PC-9 (cell line): ENCODE data around the gene RHOJ. TPM values are rescaled to one million over a fixed set of nuclear protein-coding genes. Genes with fewer than 3 reads are reported as not detected.

ENCODE experiments used
- BruUV-seq: library from RNA; stranded (reverse); fragments of 400-500 nt; replicated peaks from 2 replicates; lab custom pipeline; 2021; lab: Mats Ljungman, UMichigan
- CTCF ChIA-PET: fragments of 300-600 bp; sonication (Branson Sonifier 250); formaldehyde crosslinking; loops from one replicate; lab custom pipeline; 2022; ENCODE audit warnings: antibody characterized with exemption; lab: Charles Lee
- POLR2A ChIA-PET: fragments of 300-600 bp; sonication (Branson Sonifier 250); formaldehyde crosslinking; loops from one replicate; lab custom pipeline; 2022; ENCODE audit warnings: antibody characterized with exemption; ENCODE audit not compliant: unreplicated experiment; lab: Charles Lee
- DNase-seq, 2 experiments: peaks; one replicate each; pipeline versions ENCODE4 v3.0.0 to v3.0.0-alpha.2; 2015 to 2022; ENCODE audit warnings: mixed read lengths in 1 of 2
- H2AFZ ChIP-seq: fragments of 200-600 bp; sonication (generic); 2 replicates; pipeline ENCODE4 v1.8.1; 2017; ENCODE audit warnings: antibody characterized with exemption
- H3F3A ChIP-seq: fragments of 200-600 bp; sonication (generic); 2 replicates; pipeline ENCODE4 v1.8.1; 2017; ENCODE audit warnings: antibody characterized with exemption, mild to moderate bottlenecking, low read depth; ENCODE audit not compliant: insufficient read depth
- H3K27ac ChIP-seq: fragments of 200-600 bp; sonication (generic); 2 replicates; pipeline ENCODE4 v1.6.1; 2016; ENCODE audit warnings: mixed run types
- H3K27me3 ChIP-seq: fragments of 200-600 bp; sonication (generic); 2 replicates; pipeline ENCODE4 v1.6.1; 2016; ENCODE audit warnings: low read depth, mixed run types; ENCODE audit not compliant: insufficient read depth
- H3K36me3 ChIP-seq: fragments of 200-600 bp; sonication (generic); 2 replicates; pipeline ENCODE4 v1.6.1; 2016; ENCODE audit warnings: low read depth, mixed run types
- H3K4me1 ChIP-seq: fragments of 200-600 bp; sonication (generic); replicated peaks from 2 replicates; pipeline ENCODE4 v1.6.1; 2016; ENCODE audit warnings: mixed run types; ENCODE audit not compliant: insufficient read depth
- H3K4me2 ChIP-seq: fragments of 200-600 bp; sonication (generic); 2 replicates; pipeline ENCODE4 v1.6.1; 2017; ENCODE audit warnings: mixed run types
- H3K4me3 ChIP-seq: fragments of 200-600 bp; sonication (generic); 2 replicates; pipeline ENCODE4 v1.6.1; 2016; ENCODE audit warnings: mixed run types
- H3K79me2 ChIP-seq: fragments of 200-600 bp; sonication (generic); 2 replicates; pipeline ENCODE4 v1.6.1; 2017; ENCODE audit warnings: low read depth, mixed run types
- H3K9me2 ChIP-seq: fragments of 200-600 bp; sonication (generic); 2 replicates; pipeline ENCODE4 v1.8.1; 2017; ENCODE audit warnings: mild to moderate bottlenecking; ENCODE audit not compliant: insufficient read depth
- H3K9me3 ChIP-seq: fragments of 200-600 bp; sonication (generic); 2 replicates; pipeline ENCODE4 v1.8.1; 2016; ENCODE audit warnings: low read depth; ENCODE audit not compliant: insufficient read depth
- H4K20me1 ChIP-seq: fragments of 200-600 bp; sonication (generic); 2 replicates; pipeline ENCODE4 v1.8.1; 2017; ENCODE audit not compliant: insufficient read depth
- EZH2 ChIP-seq: fragments of 200-600 bp; sonication (generic); IDR thresholded peaks from 2 replicates; pipeline ENCODE4 v1.8.0; 2017; ENCODE audit warnings: antibody characterized with exemption, low read depth
- intact Hi-C: fragments of 100-400 bp; cut with micrococcal nuclease; formaldehyde crosslinking; loops from one replicate; pipeline ENCODE4 v1.10.0; 2022; ENCODE audit not compliant: unreplicated experiment
- total RNA-seq: library from RNA; stranded (reverse); gene quantifications from 2 replicates; pipeline ENCODE4 v1.2.3, GENCODE V29; 2021
- TF ChIP-seq, protein P1 (sequence below): fragments of 200-600 bp; sonication (generic); conservative IDR thresholded peaks from 2 replicates; pipeline ENCODE4 v1.6.1; 2017; ENCODE audit warnings: mixed run types, antibody characterized with exemption, mild to moderate bottlenecking, moderate library complexity

RHOJ gene
- total RNA-seq, 1 experiment from 2014 or later: not detected

DNA sequence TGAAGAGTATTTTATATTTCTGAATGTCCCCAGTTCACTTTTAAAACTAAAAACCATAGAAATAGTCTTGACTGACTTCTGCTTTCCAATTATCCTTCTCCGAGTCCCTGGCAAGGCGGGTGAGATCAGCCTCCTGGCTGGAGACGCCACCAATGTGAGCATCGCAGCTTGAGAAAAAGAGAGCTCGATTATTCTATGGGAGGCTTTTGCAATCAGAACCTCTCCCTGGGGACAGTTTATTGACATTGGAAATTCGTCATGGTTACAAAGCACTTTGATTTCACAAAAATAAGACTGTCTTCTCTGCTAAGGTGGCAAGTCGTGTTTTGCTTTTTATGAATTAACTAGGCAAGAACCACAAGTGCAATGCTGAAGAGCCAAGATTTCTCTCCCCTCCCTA is 138.1 kb downstream of the RHOJ start:
- Histone ChIP-seq H3K36me3 (no peaks in the 10 kb centered on the region), H3K4me2 (no peak overlapping the region), H3K79me2 (no peaks in the 10 kb centered on the region), H3K27me3 (no peaks in the 10 kb centered on the region), H3K9me3 (no peaks in the 10 kb centered on the region), H3K27ac (no peak overlapping the region), H3K4me3 (no peak overlapping the region), H3K4me1 (no peaks in the 10 kb centered on the region), H3K9me2 (no peaks in the 10 kb centered on the region), H3F3A (no peaks in the 10 kb centered on the region), H2AFZ (no peak overlapping the region), H4K20me1 (no peaks in the 10 kb centered on the region)
- BruUV-seq: no TSS peak
- ChIA-PET CTCF (no interaction called here), POLR2A (no interaction called here)
- intact Hi-C loops: no loop called here
- TF ChIP-seq, protein P1, sequence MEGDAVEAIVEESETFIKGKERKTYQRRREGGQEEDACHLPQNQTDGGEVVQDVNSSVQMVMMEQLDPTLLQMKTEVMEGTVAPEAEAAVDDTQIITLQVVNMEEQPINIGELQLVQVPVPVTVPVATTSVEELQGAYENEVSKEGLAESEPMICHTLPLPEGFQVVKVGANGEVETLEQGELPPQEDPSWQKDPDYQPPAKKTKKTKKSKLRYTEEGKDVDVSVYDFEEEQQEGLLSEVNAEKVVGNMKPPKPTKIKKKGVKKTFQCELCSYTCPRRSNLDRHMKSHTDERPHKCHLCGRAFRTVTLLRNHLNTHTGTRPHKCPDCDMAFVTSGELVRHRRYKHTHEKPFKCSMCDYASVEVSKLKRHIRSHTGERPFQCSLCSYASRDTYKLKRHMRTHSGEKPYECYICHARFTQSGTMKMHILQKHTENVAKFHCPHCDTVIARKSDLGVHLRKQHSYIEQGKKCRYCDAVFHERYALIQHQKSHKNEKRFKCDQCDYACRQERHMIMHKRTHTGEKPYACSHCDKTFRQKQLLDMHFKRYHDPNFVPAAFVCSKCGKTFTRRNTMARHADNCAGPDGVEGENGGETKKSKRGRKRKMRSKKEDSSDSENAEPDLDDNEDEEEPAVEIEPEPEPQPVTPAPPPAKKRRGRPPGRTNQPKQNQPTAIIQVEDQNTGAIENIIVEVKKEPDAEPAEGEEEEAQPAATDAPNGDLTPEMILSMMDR: no peak
- no peak for TF ChIP-seq EZH2
- no peak for DNase-seq

Other genes with a start within 250 kb of the RHOJ start
- 1.4 TPM in 2 replicates for gene KCNH5, start 159.0 kb upstream of the RHOJ start, total RNA-seq
- not detected in 2 replicates for gene GPHB5, start 114.5 kb downstream of the RHOJ start, total RNA-seq